A549 treated with AZD9567 at 1 μM for 4 hours (cell line): ENCODE measurements around the gene PRR35. TPM values are rescaled to one million over a fixed set of nuclear protein-coding genes. Genes with fewer than 3 reads are reported as not detected.

Experiments used
- total RNA-seq: library from RNA; stranded (reverse); fragments of 200-300 nt; extraction: Qiagen RNA extraction; gene quantifications from 5 replicates; pipeline ENCODE4 v1.2.3, GENCODE V29; 2022; ENCODE audit not compliant: insufficient read depth

The PRR35 gene
- total RNA-seq: 0.05 to 0.19 TPM (median 0.08 TPM) in 4 of 5 replicates, not detected in the other

GRCh38 chr16:560204-560700 is at the start of gene PRR35:
TSS of gene PRR35 (plus strand) at chr16:560394. CDS start at chr16:563295, 2,901 bp downstream.

GRCh38 chr16:527015-527903 is 32.9 kb upstream of the PRR35 start, which contains the start of gene CAPN15:
TSS of gene CAPN15 (plus strand) at chr16:527712. CDS start at chr16:546839, 19,127 bp downstream.

GRCh38 chr16:566475-567372 is 6.5 kb downstream of the PRR35 start, which contains the start of gene NHLRC4:
TSS of gene NHLRC4 (plus strand) at chr16:567005. CDS start at chr16:568048, 1,043 bp downstream.

GRCh38 chr16:569445-570254 is 9.5 kb downstream of the PRR35 start, which contains the start of gene PIGQ:
TSS of gene PIGQ (plus strand) at chr16:569968. CDS start at chr16:574075, 4,107 bp downstream.

GRCh38 chr16:589658-590187 is 29.5 kb downstream of the PRR35 start, which contains the start of gene RAB40C:
TSS of gene RAB40C (plus strand) at chr16:590066. CDS start at chr16:590292, 226 bp downstream.

Other genes starting within 250 kb of the PRR35 start
- gene AXIN1, start 207.7 kb upstream of the PRR35 start, total RNA-seq: 21.4 to 36.9 TPM (median 34.6 TPM) in 5 replicates
- gene MRPL28, start 189.9 kb upstream of the PRR35 start, total RNA-seq: 112 to 128 TPM (median 125 TPM) in 5 replicates
- gene PGAP6, start 178.4 kb upstream of the PRR35 start, total RNA-seq: 36.0 to 40.7 TPM (median 37.3 TPM) in 5 replicates
- gene NME4, start 163.2 kb upstream of the PRR35 start, total RNA-seq: 326 to 424 TPM (median 419 TPM) in 5 replicates
- 22.9 to 32.3 TPM (median 31.6 TPM) in 5 replicates for gene DECR2, start 158.5 kb upstream of the PRR35 start, total RNA-seq
- gene RAB11FIP3, start 134.7 kb upstream of the PRR35 start, total RNA-seq: 23.5 to 29.0 TPM (median 27.5 TPM) in 5 replicates
- gene CAPN15, start 32.7 kb upstream of the PRR35 start, total RNA-seq: 45.6 to 75.6 TPM (median 71.1 TPM) in 5 replicates
- gene NHLRC4, start 6.6 kb downstream of the PRR35 start, total RNA-seq: 0.14 to 0.24 TPM (median 0.21 TPM) in 4 of 5 replicates, not detected in the other
- 41.9 to 44.5 TPM (median 42.8 TPM) in 5 replicates for gene PIGQ, start 9.6 kb downstream of the PRR35 start, total RNA-seq
- 16.5 to 21.1 TPM (median 20.7 TPM) in 5 replicates for gene RAB40C, start 29.7 kb downstream of the PRR35 start, total RNA-seq
- gene WFIKKN1, start 70.6 kb downstream of the PRR35 start, total RNA-seq: 0.21 to 0.26 TPM (median 0.23 TPM) in 4 of 5 replicates, not detected in the other
- gene METTL26, start 75.9 kb downstream of the PRR35 start, total RNA-seq: 77.8 to 140 TPM (median 136 TPM) in 5 replicates
- gene MCRIP2, start 81.4 kb downstream of the PRR35 start, total RNA-seq: 21.4 to 47.7 TPM (median 40.9 TPM) in 5 replicates
- gene WDR90, start 89.0 kb downstream of the PRR35 start, total RNA-seq: 29.1 to 35.6 TPM (median 31.4 TPM) in 5 replicates
- gene RHOT2, start 107.7 kb downstream of the PRR35 start, total RNA-seq: 60.5 to 110 TPM (median 103 TPM) in 5 replicates
- 1.5 to 2.0 TPM (median 1.6 TPM) in 4 of 5 replicates, not detected in the other for gene RHBDL1, start 115.3 kb downstream of the PRR35 start, total RNA-seq
- gene STUB1, start 120.0 kb downstream of the PRR35 start, total RNA-seq: 77.5 to 143 TPM (median 137 TPM) in 5 replicates
- gene JMJD8, start 123.9 kb downstream of the PRR35 start, total RNA-seq: 56.9 to 81.0 TPM (median 77.8 TPM) in 5 replicates
- gene WDR24, start 130.0 kb downstream of the PRR35 start, total RNA-seq: 4.2 to 6.2 TPM (median 5.9 TPM) in 5 replicates
- 6.3 to 9.6 TPM (median 7.2 TPM) in 5 replicates for gene FBXL16, start 145.4 kb downstream of the PRR35 start, total RNA-seq
- gene METRN, start 154.7 kb downstream of the PRR35 start, total RNA-seq: 71.0 to 213 TPM (median 211 TPM) in 5 replicates
- gene ANTKMT, start 160.8 kb downstream of the PRR35 start, total RNA-seq: 43.2 to 64.4 TPM (median 63.4 TPM) in 5 replicates
- 3.1 to 6.8 TPM (median 4.9 TPM) in 5 replicates for gene CCDC78, start 166.0 kb downstream of the PRR35 start, total RNA-seq
- gene HAGHL, start 166.7 kb downstream of the PRR35 start, total RNA-seq: 4.1 to 22.8 TPM (median 20.5 TPM) in 5 replicates
- gene CIAO3, start 180.6 kb downstream of the PRR35 start, total RNA-seq: 21.6 to 27.5 TPM (median 25.4 TPM) in 5 replicates
- gene MSLN, start 200.3 kb downstream of the PRR35 start, total RNA-seq: 1.6 to 2.8 TPM (median 2.2 TPM) in 5 replicates
- 29.7 to 58.4 TPM (median 53.8 TPM) in 5 replicates for gene RPUSD1, start 228.0 kb downstream of the PRR35 start, total RNA-seq
- 25.3 to 43.9 TPM (median 32.1 TPM) in 5 replicates for gene CHTF18, start 228.2 kb downstream of the PRR35 start, total RNA-seq
- gene GNG13, start 240.3 kb downstream of the PRR35 start, total RNA-seq: 0.08 TPM in 1 of 5 replicates, not detected in the others